GM19438 (cell line): ENCODE data around the gene OSGEPL1.
"Not testable (repeated sequence)": the region's sequence is repeated elsewhere in the genome, so short reads cannot be mapped to it uniquely, and the experiment has no call there.

Experiments
- ATAC-seq: cut with Tn5 transposase; IDR thresholded peaks from one replicate; pipeline ENCODE4 v1.9.1; 2021; ENCODE audit warnings: low read depth; ENCODE audit not compliant: unreplicated experiment

OSGEPL1 gene

DNA sequence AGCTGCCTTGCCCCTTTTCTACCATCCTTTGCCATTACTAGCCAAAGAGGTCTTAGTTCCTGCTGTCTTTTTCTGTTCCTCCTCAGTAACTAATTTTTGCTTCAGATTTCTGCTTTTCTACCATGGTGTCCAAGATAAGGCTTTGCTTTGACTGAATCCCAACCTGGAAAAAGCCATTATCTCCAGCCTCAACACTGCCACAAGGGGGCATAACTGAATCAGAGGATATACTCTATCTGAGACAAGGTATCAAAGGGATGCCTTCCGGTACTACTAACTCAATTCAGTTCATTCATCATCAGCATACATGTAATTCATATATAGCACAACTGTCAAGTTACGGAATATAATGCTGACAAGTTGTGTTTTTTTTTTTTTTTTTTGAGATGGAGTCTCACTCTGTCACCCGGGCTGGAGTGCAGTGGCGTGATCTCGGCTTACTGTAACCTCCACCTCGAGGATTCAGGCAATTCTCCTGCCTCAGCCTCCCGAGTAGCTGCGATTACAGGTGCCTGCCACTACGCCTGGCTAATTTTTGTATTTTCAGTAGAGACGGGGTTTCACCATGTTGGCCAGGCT is 11.4 kb downstream of the OSGEPL1 start:
- peak; percentile 85 for ATAC-seq

DNA sequence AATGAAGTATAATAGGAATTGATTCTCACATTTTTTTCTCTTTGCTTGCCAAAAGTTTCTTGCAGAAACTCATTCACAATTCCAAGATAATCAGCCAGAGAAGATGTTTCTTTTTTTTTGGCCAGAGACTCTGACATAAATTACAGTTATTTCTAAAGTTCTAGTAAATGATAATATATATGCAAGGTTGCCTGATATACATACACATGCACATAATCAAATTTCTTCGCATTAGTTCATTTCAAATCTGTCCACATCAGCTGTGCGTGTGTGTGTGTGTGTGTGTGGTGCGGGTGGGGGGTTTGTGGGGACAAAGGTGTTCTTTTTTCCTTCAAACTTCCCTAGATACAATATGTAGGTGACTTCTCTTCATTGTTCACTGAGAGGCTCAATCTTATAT is 33.2 kb downstream of the OSGEPL1 start:
- no peak for ATAC-seq

DNA sequence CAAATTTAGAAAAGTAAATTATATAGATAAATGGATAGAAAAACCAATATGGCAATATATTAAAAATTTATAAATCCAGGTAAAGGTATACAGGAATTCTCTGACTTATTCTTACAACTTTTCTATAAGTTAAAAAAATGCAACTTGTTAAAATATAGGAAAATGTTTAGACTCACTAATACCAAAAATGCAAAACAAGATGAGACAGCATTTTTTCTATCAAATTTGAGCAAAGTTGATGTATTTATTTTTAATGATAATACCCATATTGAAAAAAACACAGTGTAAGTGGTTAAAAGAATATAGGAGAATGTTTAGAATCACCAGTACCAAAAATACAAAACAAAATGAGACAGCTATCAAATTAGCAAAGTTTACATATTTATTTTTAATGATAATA is 35.7 kb downstream of the OSGEPL1 start:
- ATAC-seq = no peak

DNA sequence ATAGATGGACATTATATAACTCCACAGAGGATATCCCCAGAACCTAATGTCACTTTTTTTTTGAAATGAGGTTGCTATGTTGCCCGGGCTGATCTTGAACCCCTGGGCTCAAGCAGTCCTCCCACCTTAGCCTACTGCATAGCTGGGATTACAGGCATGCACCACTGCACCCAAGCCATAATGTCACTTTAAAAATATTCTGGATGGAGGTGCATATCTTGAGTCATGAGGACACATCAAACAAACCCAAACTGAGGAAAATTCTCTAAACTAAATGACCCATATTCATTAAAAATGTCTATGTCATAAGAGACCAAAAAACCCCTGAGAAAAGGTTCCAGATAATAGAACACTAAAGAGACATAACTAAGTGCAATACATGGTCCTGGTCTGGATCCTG is 36.3 kb downstream of the OSGEPL1 start:
- no peak for ATAC-seq

DNA sequence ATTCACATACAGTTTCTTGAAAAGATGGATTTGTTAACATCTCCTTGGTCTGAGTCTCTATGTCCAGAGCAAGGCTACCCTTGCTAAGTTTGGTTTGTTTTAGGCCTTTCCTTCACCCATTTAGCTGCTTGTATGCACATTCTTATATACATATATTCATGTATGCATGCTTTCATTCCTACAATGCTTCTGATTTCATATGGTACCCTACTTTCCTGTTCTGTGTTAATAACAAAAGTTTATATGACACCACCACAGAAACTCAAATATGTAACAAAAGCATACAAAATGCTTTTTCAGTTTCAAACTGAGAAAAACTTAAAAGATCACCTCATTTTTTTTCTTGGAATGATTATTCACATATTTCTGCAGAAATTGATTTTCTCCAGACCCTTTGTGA is 39.4 kb downstream of the OSGEPL1 start:
- no peak for ATAC-seq

DNA sequence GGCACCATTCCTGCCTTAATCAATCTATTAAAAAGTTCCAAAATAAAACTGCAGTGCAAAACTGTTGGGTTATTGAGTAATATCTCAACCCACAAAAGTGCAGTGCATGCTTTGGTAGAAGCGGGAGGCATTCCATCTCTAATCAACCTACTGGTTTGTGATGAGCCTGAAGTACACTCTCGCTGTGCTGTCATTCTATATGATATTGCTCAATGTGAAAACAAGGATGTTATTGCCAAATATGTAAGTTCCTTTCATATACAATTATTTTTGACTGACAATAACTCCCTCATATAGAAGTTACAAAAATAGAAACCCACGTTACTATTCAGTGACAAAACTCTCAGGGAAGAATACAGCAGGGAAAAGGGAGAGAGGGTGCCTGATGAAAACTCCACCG is 43.0 kb downstream of the OSGEPL1 start:
- no peak for ATAC-seq

DNA sequence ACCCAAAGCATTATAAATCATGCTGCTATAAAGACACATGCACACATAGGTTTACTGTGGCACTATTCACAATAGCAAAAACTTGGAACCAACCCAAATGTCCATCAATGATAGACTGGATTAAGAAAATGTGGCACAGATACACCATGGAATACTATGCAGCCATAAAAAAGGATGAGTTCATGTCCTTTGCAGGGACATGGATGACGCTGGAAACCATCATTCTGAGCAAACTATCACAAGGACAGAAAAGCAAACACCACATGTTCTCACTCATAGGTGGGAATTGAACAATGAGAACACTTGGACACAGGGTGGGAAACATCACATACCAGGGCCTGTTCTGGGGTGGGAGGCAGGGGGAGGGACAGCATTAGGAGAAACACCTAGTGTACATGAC is 45.0 kb downstream of the OSGEPL1 start:
- ATAC-seq = not testable (repeated sequence)

DNA sequence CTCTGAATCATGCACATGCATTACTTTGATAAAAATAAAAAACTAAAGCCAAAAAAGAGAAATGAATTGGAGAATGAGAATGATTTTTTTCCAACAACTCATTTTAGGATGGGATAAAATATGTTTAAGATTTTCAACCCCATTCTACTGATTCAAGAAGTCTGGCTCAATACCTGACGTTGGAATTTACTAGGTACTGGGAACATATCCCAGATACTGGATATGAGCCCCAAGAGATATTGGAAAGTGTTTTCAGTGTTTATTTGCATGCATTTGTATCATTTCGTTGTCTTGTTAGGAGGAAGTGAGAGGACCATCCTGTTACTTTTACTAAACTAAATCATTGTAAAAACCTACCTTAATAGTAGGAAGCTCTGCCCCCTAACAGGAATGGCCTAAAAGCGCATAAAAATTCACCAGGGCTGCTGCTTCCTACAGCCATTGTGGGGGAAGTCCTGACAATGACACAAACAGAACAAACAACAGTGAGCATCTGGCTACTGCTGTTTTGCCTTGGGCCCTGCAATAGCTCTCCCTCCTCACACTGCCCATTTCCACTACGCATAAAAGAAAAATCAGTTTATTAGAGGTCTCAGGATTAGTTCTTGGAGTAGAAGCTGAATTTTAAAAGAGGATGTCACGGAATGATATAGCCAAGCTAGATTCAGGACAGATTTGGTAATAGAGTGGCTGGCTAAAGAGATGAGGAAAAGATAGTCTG is 52.9 kb downstream of the OSGEPL1 start:
- no peak for ATAC-seq

DNA sequence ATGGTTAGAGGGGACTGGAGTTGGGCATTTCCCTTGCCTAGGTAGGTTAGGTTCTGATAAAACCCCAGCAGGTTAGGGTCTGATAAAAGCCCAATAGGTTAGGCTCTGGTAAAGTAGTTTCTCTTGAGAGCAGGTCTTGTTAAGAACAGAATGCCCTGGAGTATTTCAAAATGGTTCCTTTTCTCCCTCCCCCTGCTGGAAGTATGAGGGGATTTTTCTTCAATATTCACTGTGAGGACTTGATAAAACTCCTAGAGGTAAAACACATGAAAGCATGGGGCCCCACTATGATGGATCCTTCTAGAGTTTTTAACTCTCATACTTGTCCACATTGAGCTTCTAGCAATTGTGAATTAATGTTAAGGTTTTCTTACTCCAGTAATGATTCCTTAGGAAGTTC is 60.5 kb downstream of the OSGEPL1 start:
- no peak for ATAC-seq

DNA sequence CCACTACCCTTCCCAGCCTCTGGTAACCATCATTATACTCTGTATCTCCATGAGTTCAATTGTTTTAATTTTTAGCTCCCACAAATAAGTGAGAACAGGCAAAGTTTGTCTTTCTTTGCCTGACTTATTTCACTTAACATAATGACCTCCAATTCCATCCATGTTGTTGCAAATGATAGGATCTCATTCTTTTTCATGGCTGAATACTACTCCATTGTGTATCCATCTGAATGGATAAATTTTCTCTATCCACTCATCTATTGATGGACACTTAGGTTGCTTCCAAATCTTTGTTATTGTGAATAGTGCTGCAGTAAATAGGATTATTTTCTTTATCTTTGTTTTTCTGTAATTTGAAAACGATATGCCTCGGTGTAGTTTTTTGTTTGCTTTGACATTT is 61.9 kb downstream of the OSGEPL1 start:
- no peak for ATAC-seq

DNA sequence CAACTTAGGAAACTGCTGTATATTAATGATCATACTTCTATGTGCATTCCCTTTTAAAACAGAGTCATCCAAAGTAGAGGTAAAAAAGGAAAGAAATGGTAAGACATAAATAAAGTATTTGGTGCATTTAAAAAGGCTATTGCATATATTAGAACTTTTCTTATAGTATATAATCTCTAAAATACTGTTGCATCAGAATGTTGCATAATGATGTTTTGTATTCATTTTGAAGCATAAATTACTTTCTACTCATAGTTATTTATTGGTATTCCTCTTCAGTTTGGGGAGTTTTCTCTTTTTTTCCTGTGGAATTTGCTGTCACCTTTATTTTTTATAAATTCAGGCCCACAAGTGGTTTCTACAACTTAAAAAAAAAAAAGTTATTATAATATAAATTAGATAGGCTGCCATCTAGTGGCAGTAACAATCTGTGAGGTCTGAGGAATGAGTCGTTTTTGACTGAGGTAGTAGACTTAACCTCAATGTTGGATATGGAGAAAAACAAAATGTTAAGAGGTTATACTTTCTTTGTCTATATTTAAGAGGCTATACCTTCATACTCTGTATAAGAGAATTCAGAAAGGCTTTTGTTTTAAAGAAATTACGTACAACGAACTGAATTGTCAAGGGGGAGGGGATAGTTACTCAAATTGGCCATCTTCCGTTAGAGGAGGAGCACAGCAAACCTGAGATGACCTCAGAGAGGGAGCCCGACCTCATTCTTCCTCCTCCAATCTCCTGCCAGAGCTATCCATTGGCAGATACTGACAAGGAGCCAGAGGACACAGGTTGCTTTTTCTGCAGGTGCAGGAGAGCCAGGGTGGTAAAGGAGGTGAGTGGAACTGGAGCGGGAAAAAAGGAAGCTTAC is 64.3 kb downstream of the OSGEPL1 start:
- no peak for ATAC-seq
